HepG2 (cell line): ENCODE results near the gene C4BPA. TPM values are rescaled to one million over a fixed set of nuclear protein-coding genes. Genes with fewer than 3 reads are reported as not detected.

Experiments used
- EEA1 ChIP-seq: sonication (generic); formaldehyde crosslinking; IDR thresholded peaks from 2 replicates; pipeline ENCODE4 v1.5.1; 2020; ENCODE audit warnings: mild to moderate bottlenecking, missing genetic modification reagents, borderline replicate concordance
- NKX3-1 ChIP-seq: sonication (generic); formaldehyde crosslinking; IDR thresholded peaks from 2 replicates; pipeline ENCODE4 v1.5.0; 2020; ENCODE audit warnings: missing genetic modification reagents
- PAF1 ChIP-seq: IDR thresholded peaks from 2 replicates; pipeline ENCODE4 v1.6.1; 2016; ENCODE audit warnings: missing genetic modification reagents, missing compliant biosample characterization
- RXRB ChIP-seq: IDR thresholded peaks from 2 replicates; pipeline ENCODE4 v1.6.1; 2016; ENCODE audit warnings: borderline replicate concordance, missing genetic modification reagents, missing compliant biosample characterization
- XBP1 ChIP-seq: sonication (generic); formaldehyde crosslinking; IDR thresholded peaks from 2 replicates; pipeline ENCODE4 v1.5.0; 2020; ENCODE audit warnings: missing genetic modification reagents
- ZNF280B ChIP-seq: sonication (generic); formaldehyde crosslinking; IDR thresholded peaks from 2 replicates; pipeline ENCODE4 v1.5.0; 2020; ENCODE audit warnings: missing genetic modification reagents, mild to moderate bottlenecking, borderline replicate concordance
- ZNF281 ChIP-seq: sonication (generic); formaldehyde crosslinking; IDR thresholded peaks from 2 replicates; pipeline ENCODE4 v1.4.0; 2020; ENCODE audit warnings: missing genetic modification reagents, borderline replicate concordance
- ZNF609 ChIP-seq: sonication (generic); formaldehyde crosslinking; IDR thresholded peaks from 2 replicates; pipeline ENCODE4 v1.4.0; 2020; ENCODE audit warnings: mild to moderate bottlenecking, missing genetic modification reagents, borderline replicate concordance
- ZNF616 ChIP-seq: sonication (generic); formaldehyde crosslinking; IDR thresholded peaks from 2 replicates; pipeline ENCODE4 v1.5.0; 2020; ENCODE audit warnings: low read depth, mild to moderate bottlenecking, missing genetic modification reagents
- ZNF777 ChIP-seq: sonication (generic); formaldehyde crosslinking; IDR thresholded peaks from 2 replicates; pipeline ENCODE4 v1.4.0; 2020; ENCODE audit warnings: missing genetic modification reagents
- ZNF841 ChIP-seq: sonication (generic); formaldehyde crosslinking; IDR thresholded peaks from 2 replicates; pipeline ENCODE4 v1.8.1; 2023; ENCODE audit warnings: missing genetic modification reagents, borderline replicate concordance
- polyA plus RNA-seq, 8 experiments: library from polyadenylated mRNA; depleted of rRNA in 3 of 8; stranded (reverse) in 7 of 8; unstranded in 1 of 8; fragments of >200 nt; fragmentation: Illumina TruSeq in 4 of 8; extraction: Trizol in 4 of 8; gene quantifications; 2 replicates each; pipeline versions ENCODE4 v1.2.1 to v1.2.3, GENCODE V29; 2011 to 2016; ENCODE audit warnings: low read depth in 4 of 8, missing spikeins in 1 of 8, mixed read lengths in 1 of 8; ENCODE audit not compliant: insufficient read depth in 1 of 8
- total RNA-seq, 5 experiments: library from RNA; depleted of rRNA; stranded (reverse); fragments of >200 nt; fragmentation: Illumina TruSeq; extraction: Trizol; gene quantifications; 2 replicates each; pipeline ENCODE4 v1.2.3, GENCODE V29; 2016; ENCODE audit warnings: low read depth in 1 of 5
- TF ChIP-seq, protein P1 (sequence below): sonication (generic); formaldehyde crosslinking; conservative IDR thresholded peaks from 2 replicates; pipeline ENCODE4 v1.4.0; 2020; ENCODE audit warnings: missing genetic modification reagents
- TF ChIP-seq, protein P2 (sequence below): IDR thresholded peaks from 2 replicates; pipeline ENCODE4 v1.6.1; 2016; ENCODE audit warnings: missing compliant biosample characterization, missing genetic modification reagents, borderline replicate concordance

Gene C4BPA
- total and polyA plus RNA-seq, 2 of the 13 experiments (the other 11 are each of a cell fraction or from before 2014, with no cell fraction given) = 32.1 to 60.1 TPM

GRCh38 chr1:207088701-207089626, 15.1 kb upstream of the C4BPA start, which contains the start of gene C4BPB (continued):
- TF ChIP-seq ZNF280B (no peak), ZNF841 (CRISPR knock-in tag) (no peak), ZNF281 (no peak; the same call in 1 of the 2 replicates), ZNF777 (CRISPR knock-in tag) (no peak), PAF1 (no peak), ZNF609 (CRISPR knock-in tag) (peak; percentile 86), XBP1 (CRISPR knock-in tag) (no peak), NKX3-1 (CRISPR knock-in tag) (no peak), EEA1 (CRISPR knock-in tag) (no peak), ZNF616 (CRISPR knock-in tag) (no peak), RXRB (CRISPR knock-in tag) (peak; percentile 86)
- TF ChIP-seq, protein P1, sequence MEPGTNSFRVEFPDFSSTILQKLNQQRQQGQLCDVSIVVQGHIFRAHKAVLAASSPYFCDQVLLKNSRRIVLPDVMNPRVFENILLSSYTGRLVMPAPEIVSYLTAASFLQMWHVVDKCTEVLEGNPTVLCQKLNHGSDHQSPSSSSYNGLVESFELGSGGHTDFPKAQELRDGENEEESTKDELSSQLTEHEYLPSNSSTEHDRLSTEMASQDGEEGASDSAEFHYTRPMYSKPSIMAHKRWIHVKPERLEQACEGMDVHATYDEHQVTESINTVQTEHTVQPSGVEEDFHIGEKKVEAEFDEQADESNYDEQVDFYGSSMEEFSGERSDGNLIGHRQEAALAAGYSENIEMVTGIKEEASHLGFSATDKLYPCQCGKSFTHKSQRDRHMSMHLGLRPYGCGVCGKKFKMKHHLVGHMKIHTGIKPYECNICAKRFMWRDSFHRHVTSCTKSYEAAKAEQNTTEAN (CRISPR knock-in tag) = peak; percentile 20; the same call in 1 of the 2 replicates
- TF ChIP-seq, protein P2, sequence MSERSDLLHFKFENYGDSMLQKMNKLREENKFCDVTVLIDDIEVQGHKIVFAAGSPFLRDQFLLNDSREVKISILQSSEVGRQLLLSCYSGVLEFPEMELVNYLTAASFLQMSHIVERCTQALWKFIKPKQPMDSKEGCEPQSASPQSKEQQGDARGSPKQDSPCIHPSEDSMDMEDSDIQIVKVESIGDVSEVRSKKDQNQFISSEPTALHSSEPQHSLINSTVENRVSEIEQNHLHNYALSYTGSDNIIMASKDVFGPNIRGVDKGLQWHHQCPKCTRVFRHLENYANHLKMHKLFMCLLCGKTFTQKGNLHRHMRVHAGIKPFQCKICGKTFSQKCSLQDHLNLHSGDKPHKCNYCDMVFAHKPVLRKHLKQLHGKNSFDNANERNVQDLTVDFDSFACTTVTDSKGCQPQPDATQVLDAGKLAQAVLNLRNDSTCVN (CRISPR knock-in tag) = 0 out of 2 replicates have a peak, but pooled peaks have one; percentile 22
